Cardiac ventricle fibroblast (primary cell): ENCODE results near the gene CCDC54. TPM values are rescaled to one million over a fixed set of nuclear protein-coding genes. Genes with fewer than 3 reads are reported as not detected.

Experiments used
- total RNA-seq: library from RNA; depleted of rRNA; stranded (reverse); fragments of >200 nt; gene quantifications from 2 replicates; pipeline ENCODE4 v1.2.3, GENCODE V29; 2015

CCDC54 gene
- not detected in 2 replicates for total RNA-seq

GRCh38 chr3:107377151-107377550 lies at the start of gene CCDC54:
CCDC54 (plus strand) TSS chr3:107377439; CDS start chr3:107377588, 149 bp downstream.

Other genes with a start within 250 kb of the CCDC54 start
- gene BBX, start 145.5 kb downstream of the CCDC54 start, total RNA-seq = 44.5 and 64.2 TPM in 2 replicates